ENCODE results near the gene CIPC. TPM values are rescaled to one million over a fixed set of nuclear protein-coding genes. Genes with fewer than 3 reads are reported as not detected.

Gene CIPC
- total and polyA plus RNA-seq, 2 of the 13 experiments (the other 11 are each of a cell fraction or from before 2014, with no cell fraction given): 7.6 to 13.9 TPM

DNA sequence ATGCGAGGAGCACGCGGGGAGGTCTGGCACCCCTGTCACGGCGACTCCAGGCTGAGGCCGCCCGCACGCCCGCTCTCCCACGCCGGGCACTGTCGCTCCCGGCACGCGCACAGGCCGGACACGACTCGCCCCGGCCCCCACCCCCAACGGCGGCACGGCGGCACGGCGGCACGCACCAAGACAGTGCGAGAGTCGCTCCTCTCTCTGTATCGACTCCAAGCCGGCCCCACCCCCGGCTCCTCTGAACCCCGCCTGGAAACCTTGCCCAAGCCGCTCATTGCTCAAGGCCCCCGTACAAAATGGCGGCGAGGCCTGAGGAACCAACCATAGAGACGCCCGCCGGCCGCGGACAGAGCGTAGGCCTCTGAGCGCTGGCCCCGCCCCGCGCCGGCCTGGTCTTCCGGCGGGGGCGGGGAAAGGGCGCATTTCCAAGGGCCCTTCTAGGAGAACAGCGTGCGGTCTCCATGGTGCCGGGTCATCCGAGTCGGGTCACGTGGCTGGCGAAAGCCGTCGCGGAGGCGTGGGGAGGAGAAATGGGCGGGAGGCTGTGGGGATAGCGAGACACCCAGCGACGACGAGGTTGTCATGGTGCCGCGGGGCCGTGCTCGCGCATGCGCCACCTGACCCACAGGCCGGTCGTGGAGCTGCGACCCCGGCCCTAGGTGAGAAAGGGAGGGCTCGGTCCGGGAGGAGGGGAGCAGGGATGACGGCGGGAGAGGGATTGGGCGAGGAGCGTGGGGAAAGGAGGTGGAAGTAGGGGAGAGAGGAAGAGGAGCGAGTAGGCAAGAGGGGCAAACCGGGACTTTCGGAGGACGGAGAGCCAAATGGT, at the start of gene CIPC (continued):
- TF ChIP-seq CBX1 (IDR thresholded peaks at IDR 0.05; ENCODE audit: low read depth) (no peak), FOXA3 (CRISPR knock-in tag; IDR thresholded peaks at IDR 0.05) (no peak), CCAR2 (optimal IDR thresholded peaks at IDR 0.05; ENCODE audit: low read depth, low read length) (no peak), MTA3 (CRISPR knock-in tag; IDR thresholded peaks at IDR 0.05) (no peak), ZSCAN20 (CRISPR knock-in tag; IDR thresholded peaks at IDR 0.05; ENCODE audit: borderline replicate concordance) (peak; percentile 69; the same call in 1 of the 2 replicates), ZNF101 (CRISPR knock-in tag; IDR thresholded peaks at IDR 0.05; ENCODE audit: borderline replicate concordance, low read depth) (peak; percentile 91; the same call in 1 of the 2 replicates), GZF1 (CRISPR knock-in tag; IDR thresholded peaks at IDR 0.05) (no peak), ZNF615 (CRISPR knock-in tag; IDR thresholded peaks at IDR 0.05; ENCODE audit: borderline replicate concordance) (no peak), ZNF234 (CRISPR knock-in tag; conservative IDR thresholded peaks at IDR 0.05) (peak; percentile 54; the same call in 1 of the 2 replicates), SMAD9 (CRISPR knock-in tag; IDR thresholded peaks at IDR 0.05) (no peak), GATAD1 (CRISPR knock-in tag; IDR thresholded peaks at IDR 0.05) (peak; percentile 79)
- TF ChIP-seq, protein P1, sequence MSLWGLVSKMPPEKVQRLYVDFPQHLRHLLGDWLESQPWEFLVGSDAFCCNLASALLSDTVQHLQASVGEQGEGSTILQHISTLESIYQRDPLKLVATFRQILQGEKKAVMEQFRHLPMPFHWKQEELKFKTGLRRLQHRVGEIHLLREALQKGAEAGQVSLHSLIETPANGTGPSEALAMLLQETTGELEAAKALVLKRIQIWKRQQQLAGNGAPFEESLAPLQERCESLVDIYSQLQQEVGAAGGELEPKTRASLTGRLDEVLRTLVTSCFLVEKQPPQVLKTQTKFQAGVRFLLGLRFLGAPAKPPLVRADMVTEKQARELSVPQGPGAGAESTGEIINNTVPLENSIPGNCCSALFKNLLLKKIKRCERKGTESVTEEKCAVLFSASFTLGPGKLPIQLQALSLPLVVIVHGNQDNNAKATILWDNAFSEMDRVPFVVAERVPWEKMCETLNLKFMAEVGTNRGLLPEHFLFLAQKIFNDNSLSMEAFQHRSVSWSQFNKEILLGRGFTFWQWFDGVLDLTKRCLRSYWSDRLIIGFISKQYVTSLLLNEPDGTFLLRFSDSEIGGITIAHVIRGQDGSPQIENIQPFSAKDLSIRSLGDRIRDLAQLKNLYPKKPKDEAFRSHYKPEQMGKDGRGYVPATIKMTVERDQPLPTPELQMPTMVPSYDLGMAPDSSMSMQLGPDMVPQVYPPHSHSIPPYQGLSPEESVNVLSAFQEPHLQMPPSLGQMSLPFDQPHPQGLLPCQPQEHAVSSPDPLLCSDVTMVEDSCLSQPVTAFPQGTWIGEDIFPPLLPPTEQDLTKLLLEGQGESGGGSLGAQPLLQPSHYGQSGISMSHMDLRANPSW (CRISPR knock-in tag; IDR thresholded peaks at IDR 0.05; ENCODE audit: borderline replicate concordance): 0 out of 2 replicates have a peak, but pooled peaks have one; percentile 45
- TF ChIP-seq, protein P2, sequence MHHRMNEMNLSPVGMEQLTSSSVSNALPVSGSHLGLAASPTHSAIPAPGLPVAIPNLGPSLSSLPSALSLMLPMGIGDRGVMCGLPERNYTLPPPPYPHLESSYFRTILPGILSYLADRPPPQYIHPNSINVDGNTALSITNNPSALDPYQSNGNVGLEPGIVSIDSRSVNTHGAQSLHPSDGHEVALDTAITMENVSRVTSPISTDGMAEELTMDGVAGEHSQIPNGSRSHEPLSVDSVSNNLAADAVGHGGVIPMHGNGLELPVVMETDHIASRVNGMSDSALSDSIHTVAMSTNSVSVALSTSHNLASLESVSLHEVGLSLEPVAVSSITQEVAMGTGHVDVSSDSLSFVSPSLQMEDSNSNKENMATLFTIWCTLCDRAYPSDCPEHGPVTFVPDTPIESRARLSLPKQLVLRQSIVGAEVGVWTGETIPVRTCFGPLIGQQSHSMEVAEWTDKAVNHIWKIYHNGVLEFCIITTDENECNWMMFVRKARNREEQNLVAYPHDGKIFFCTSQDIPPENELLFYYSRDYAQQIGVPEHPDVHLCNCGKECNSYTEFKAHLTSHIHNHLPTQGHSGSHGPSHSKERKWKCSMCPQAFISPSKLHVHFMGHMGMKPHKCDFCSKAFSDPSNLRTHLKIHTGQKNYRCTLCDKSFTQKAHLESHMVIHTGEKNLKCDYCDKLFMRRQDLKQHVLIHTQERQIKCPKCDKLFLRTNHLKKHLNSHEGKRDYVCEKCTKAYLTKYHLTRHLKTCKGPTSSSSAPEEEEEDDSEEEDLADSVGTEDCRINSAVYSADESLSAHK (CRISPR knock-in tag; IDR thresholded peaks at IDR 0.05; ENCODE audit: borderline replicate concordance): no peak
- TF ChIP-seq, protein P3, sequence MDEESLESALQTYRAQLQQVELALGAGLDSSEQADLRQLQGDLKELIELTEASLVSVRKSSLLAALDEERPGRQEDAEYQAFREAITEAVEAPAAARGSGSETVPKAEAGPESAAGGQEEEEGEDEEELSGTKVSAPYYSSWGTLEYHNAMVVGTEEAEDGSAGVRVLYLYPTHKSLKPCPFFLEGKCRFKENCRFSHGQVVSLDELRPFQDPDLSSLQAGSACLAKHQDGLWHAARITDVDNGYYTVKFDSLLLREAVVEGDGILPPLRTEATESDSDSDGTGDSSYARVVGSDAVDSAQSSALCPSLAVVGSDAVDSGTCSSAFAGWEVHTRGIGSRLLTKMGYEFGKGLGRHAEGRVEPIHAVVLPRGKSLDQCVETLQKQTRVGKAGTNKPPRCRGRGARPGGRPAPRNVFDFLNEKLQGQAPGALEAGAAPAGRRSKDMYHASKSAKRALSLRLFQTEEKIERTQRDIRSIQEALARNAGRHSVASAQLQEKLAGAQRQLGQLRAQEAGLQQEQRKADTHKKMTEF (CRISPR knock-in tag; IDR thresholded peaks at IDR 0.05): peak; percentile 92
- TF ChIP-seq, protein P4, sequence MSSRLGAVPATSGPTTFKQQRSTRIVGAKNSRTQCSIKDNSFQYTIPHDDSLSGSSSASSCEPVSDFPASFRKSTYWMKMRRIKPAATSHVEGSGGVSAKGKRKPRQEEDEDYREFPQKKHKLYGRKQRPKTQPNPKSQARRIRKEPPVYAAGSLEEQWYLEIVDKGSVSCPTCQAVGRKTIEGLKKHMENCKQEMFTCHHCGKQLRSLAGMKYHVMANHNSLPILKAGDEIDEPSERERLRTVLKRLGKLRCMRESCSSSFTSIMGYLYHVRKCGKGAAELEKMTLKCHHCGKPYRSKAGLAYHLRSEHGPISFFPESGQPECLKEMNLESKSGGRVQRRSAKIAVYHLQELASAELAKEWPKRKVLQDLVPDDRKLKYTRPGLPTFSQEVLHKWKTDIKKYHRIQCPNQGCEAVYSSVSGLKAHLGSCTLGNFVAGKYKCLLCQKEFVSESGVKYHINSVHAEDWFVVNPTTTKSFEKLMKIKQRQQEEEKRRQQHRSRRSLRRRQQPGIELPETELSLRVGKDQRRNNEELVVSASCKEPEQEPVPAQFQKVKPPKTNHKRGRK (CRISPR knock-in tag; IDR thresholded peaks at IDR 0.05): no peak
- TF ChIP-seq, protein P5, sequence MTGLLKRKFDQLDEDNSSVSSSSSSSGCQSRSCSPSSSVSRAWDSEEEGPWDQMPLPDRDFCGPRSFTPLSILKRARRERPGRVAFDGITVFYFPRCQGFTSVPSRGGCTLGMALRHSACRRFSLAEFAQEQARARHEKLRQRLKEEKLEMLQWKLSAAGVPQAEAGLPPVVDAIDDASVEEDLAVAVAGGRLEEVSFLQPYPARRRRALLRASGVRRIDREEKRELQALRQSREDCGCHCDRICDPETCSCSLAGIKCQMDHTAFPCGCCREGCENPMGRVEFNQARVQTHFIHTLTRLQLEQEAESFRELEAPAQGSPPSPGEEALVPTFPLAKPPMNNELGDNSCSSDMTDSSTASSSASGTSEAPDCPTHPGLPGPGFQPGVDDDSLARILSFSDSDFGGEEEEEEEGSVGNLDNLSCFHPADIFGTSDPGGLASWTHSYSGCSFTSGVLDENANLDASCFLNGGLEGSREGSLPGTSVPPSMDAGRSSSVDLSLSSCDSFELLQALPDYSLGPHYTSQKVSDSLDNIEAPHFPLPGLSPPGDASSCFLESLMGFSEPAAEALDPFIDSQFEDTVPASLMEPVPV (CRISPR knock-in tag; IDR thresholded peaks at IDR 0.05): no peak
- TF ChIP-seq, protein P6, sequence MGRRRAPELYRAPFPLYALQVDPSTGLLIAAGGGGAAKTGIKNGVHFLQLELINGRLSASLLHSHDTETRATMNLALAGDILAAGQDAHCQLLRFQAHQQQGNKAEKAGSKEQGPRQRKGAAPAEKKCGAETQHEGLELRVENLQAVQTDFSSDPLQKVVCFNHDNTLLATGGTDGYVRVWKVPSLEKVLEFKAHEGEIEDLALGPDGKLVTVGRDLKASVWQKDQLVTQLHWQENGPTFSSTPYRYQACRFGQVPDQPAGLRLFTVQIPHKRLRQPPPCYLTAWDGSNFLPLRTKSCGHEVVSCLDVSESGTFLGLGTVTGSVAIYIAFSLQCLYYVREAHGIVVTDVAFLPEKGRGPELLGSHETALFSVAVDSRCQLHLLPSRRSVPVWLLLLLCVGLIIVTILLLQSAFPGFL (CRISPR knock-in tag; IDR thresholded peaks at IDR 0.05): no peak
